ENCODE results near the gene CACNA1B. TPM values are rescaled to one million over a fixed set of nuclear protein-coding genes. Genes with fewer than 3 reads are reported as not detected.

CACNA1B gene
- total and polyA plus RNA-seq, 2 of the 13 experiments (the other 11 are each of a cell fraction or from before 2014, with no cell fraction given) = under 0.01 to 0.04 TPM

GRCh38 chr9:138065287-138065686 lies 187.7 kb downstream of the CACNA1B start:
- BruUV-seq (replicated peaks) = no TSS peak
- DNase-seq (ENCODE audit: low spot score) (no peak), FAIRE-seq (no peak), ATAC-seq (no peak)
- 11% methylated on average over 9 of the region's 9 CpGs for WGBS (ENCODE audit: low lambda C conversion rate)
- no peak overlapping the region for H2AFZ ChIP-seq (ENCODE audit: low read length)
- ChIA-PET POLR2A (no interaction called here), CTCF (ENCODE audit: low intra/inter-chr PET ratio, low total read pairs) (no interaction called here)
- no peak overlapping the region for H3K9ac ChIP-seq (ENCODE audit: insufficient read depth, low read depth, low read length)
- H3K27me3 ChIP-seq (ENCODE audit: control insufficient read depth in 1 of 2, insufficient read depth in 2 of 2, low read length in 2 of 2) = peaks cover 5 to 33% of the 10 kb centered on the region in 2 experiments; a peak in 4 of 5 replicates
- intact Hi-C loops (cut with micrococcal nuclease; ENCODE audit: unreplicated experiment) (no loop called here), in situ Hi-C loops (cut with HindIII; ENCODE audit: extremely low pct_ligation_motif_present, low pct_unique_long_range_greater_than_20kb) (no loop called here)
- no peak overlapping the region for H3K4me2 ChIP-seq (ENCODE audit: low read depth, low read length)
- H3K4me3 ChIP-seq (replicated peaks in 1 of 3; ENCODE audit: insufficient read depth in 1 of 3, low read depth in 2 of 3, low read length in 3 of 3) = no peak overlapping the region
- H3K79me2 ChIP-seq (ENCODE audit: insufficient read depth, low read length) = no peaks in the 10 kb centered on the region
- H3K36me3 ChIP-seq (replicated peaks in 1 of 2; ENCODE audit: control insufficient read depth in 1 of 2, insufficient read depth in 2 of 2, low read length in 2 of 2) = no peaks in the 10 kb centered on the region
- H3K9me3 ChIP-seq (ENCODE audit: low read length) = no peaks in the 10 kb centered on the region
- no peaks in the 10 kb centered on the region for H4K20me1 ChIP-seq (ENCODE audit: insufficient read depth, low read length)
- H3K4me1 ChIP-seq (ENCODE audit: insufficient read depth, low read length) = no peaks in the 10 kb centered on the region
- no peak overlapping the region for H3K27ac ChIP-seq (ENCODE audit: extremely low read length, insufficient read depth, low read length)
- TF ChIP-seq ZNF704 (CRISPR knock-in tag; IDR thresholded peaks at IDR 0.05; ENCODE audit: borderline replicate concordance) = no peak
- TF ChIP-seq PCBP1 (IDR thresholded peaks at IDR 0.05; ENCODE audit: borderline replicate concordance, low read depth, low read length) = no peak
- no peak for TF ChIP-seq ZNF737 (CRISPR knock-in tag; IDR thresholded peaks at IDR 0.05; ENCODE audit: borderline replicate concordance)
- TF ChIP-seq ZNF350 (CRISPR knock-in tag; IDR thresholded peaks at IDR 0.05; ENCODE audit: borderline replicate concordance, low read depth) = no peak
- TF ChIP-seq RFX1 (IDR thresholded peaks at IDR 0.05) = no peak
- TF ChIP-seq TRIM24 (CRISPR knock-in tag; IDR thresholded peaks at IDR 0.05) = no peak

- 29% methylated on average over 6 of the region's 6 CpGs for WGBS (ENCODE audit: low lambda C conversion rate)
- TF ChIP-seq PRDM15 (CRISPR knock-in tag; IDR thresholded peaks at IDR 0.05) = no peak
- TF ChIP-seq HOXA5 (CRISPR knock-in tag; IDR thresholded peaks at IDR 0.05) = no peak
- no peak for TF ChIP-seq DZIP1 (CRISPR knock-in tag; IDR thresholded peaks at IDR 0.05)
- TF ChIP-seq SNRNP70 (IDR thresholded peaks at IDR 0.05; ENCODE audit: low read depth, low read length) = no peak
Measured at GRCh38 chr9:138066049-138066448, 188.5 kb downstream of the CACNA1B start.

More at GRCh38 chr9:138066049-138066448, 188.5 kb downstream of the CACNA1B start:
- H3K36me3 ChIP-seq (replicated peaks in 1 of 2; ENCODE audit: control insufficient read depth in 1 of 2, insufficient read depth in 2 of 2, low read length in 2 of 2) = no peaks in the 10 kb centered on the region
- CTCF ChIA-PET (ENCODE audit: low intra/inter-chr PET ratio, low total read pairs) = no interaction called here
- H2AFZ ChIP-seq (ENCODE audit: low read length) = no peak overlapping the region
- no peak overlapping the region for H3K27ac ChIP-seq (ENCODE audit: extremely low read length, insufficient read depth, low read length)
- POLR2A ChIA-PET = no interaction called here
- H3K27me3 ChIP-seq (ENCODE audit: control insufficient read depth in 1 of 2, insufficient read depth in 2 of 2, low read length in 2 of 2) = peaks cover 2 to 40% of the 10 kb centered on the region in 2 experiments
- no peak overlapping the region for H3K9ac ChIP-seq (ENCODE audit: insufficient read depth, low read depth, low read length)
- ATAC-seq = 0 out of 3 replicates have a peak, but pooled peaks have one; percentile 37
- H4K20me1 ChIP-seq (ENCODE audit: insufficient read depth, low read length) = no peaks in the 10 kb centered on the region
- no peaks in the 10 kb centered on the region for H3K4me1 ChIP-seq (ENCODE audit: insufficient read depth, low read length)
- H3K9me3 ChIP-seq (ENCODE audit: low read length) = no peaks in the 10 kb centered on the region
- in situ Hi-C loops (cut with HindIII; ENCODE audit: extremely low pct_ligation_motif_present, low pct_unique_long_range_greater_than_20kb) (no loop called here), intact Hi-C loops (cut with micrococcal nuclease; ENCODE audit: unreplicated experiment) (no loop called here)
- no peak for FAIRE-seq
- H3K79me2 ChIP-seq (ENCODE audit: insufficient read depth, low read length) = no peaks in the 10 kb centered on the region
- DNase-seq (ENCODE audit: low spot score) = no peak
- no peak overlapping the region for H3K4me2 ChIP-seq (ENCODE audit: low read depth, low read length)
- H3K4me3 ChIP-seq (replicated peaks in 1 of 3; ENCODE audit: insufficient read depth in 1 of 3, low read depth in 2 of 3, low read length in 3 of 3) = no peak overlapping the region
- no TSS peak for BruUV-seq (replicated peaks)

Data from HepG2 (cell line).